SK-N-SH treated with all-trans-retinoic acid at 6 μM for 48 hours (cell line): ENCODE measurements around the gene FHIT.

Experiments
- ATAC-seq: fragments of 200-7000 bp; cut with Tn5 transposase; 3 replicates; pipeline ENCODE4 v1.9.1; 2020; ENCODE audit warnings: mild to moderate bottlenecking, moderate library complexity
- ARNTL ChIP-seq: fragments of 450-650 bp; formaldehyde crosslinking; IDR thresholded peaks from 2 replicates; pipeline ENCODE4 v1.5.0; 2020; ENCODE audit warnings: low read depth, mild to moderate bottlenecking, moderate library complexity, borderline replicate concordance
- BACH2 ChIP-seq: fragments of 250-450 bp; sonication (Bioruptor Pico); IDR thresholded peaks from 2 replicates; pipeline ENCODE4 v1.9.0; 2021; ENCODE audit warnings: mild to moderate bottlenecking, borderline replicate concordance
- CSDC2 ChIP-seq: fragments of 250-450 bp; sonication (Bioruptor Pico); IDR thresholded peaks from 2 replicates; pipeline ENCODE4 v1.5.0; 2020; ENCODE audit warnings: mild to moderate bottlenecking, moderate library complexity
- ESRRG ChIP-seq: fragments of 250-450 bp; sonication (Bioruptor Pico); IDR thresholded peaks from 2 replicates; pipeline ENCODE4 v1.6.1; 2021; ENCODE audit warnings: mild to moderate bottlenecking
- GLIS3 ChIP-seq: fragments of 250-450 bp; sonication (Bioruptor Pico); IDR thresholded peaks from 2 replicates; pipeline ENCODE4 v1.5.0; 2020; ENCODE audit warnings: mild to moderate bottlenecking, moderate library complexity
- ISL1 ChIP-seq: fragments of 250-450 bp; sonication (Bioruptor Pico); IDR thresholded peaks from 2 replicates; pipeline ENCODE4 v2.1.2; 2022; ENCODE audit warnings: mild to moderate bottlenecking, moderate library complexity
- OSR1 ChIP-seq: fragments of 250-450 bp; sonication (Bioruptor Pico); IDR thresholded peaks from 2 replicates; pipeline ENCODE4 v1.8.0; 2022; ENCODE audit warnings: moderate library complexity, mild to moderate bottlenecking, inconsistent platforms
- PPARA ChIP-seq: fragments of 250-450 bp; sonication (Bioruptor Pico); IDR thresholded peaks from 2 replicates; pipeline ENCODE4 v1.5.0; 2020; ENCODE audit warnings: mild to moderate bottlenecking, borderline replicate concordance
- RARB ChIP-seq: fragments of 250-450 bp; sonication (Bioruptor Pico); IDR thresholded peaks from 2 replicates; pipeline ENCODE4 v1.8.0; 2021; ENCODE audit warnings: mild to moderate bottlenecking, moderate library complexity
- SNAI2 ChIP-seq: fragments of 250-450 bp; sonication (Bioruptor Pico); IDR thresholded peaks from 2 replicates; pipeline ENCODE4 v1.5.0; 2020; ENCODE audit warnings: mild to moderate bottlenecking, moderate library complexity
- TCF4 ChIP-seq: fragments of 250-450 bp; sonication (Bioruptor Pico); IDR thresholded peaks from 2 replicates; pipeline ENCODE4 v1.8.0; 2021; ENCODE audit warnings: mild to moderate bottlenecking, moderate library complexity, borderline replicate concordance
- TOX ChIP-seq: fragments of 250-450 bp; sonication (Bioruptor Pico); IDR thresholded peaks from 2 replicates; pipeline ENCODE4 v1.8.0; 2021; ENCODE audit warnings: mild to moderate bottlenecking, moderate library complexity, borderline replicate concordance
- ZC3H10 ChIP-seq: fragments of 250-450 bp; sonication (Bioruptor Pico); IDR thresholded peaks from 2 replicates; pipeline ENCODE4 v1.5.1; 2021; ENCODE audit warnings: mild to moderate bottlenecking, moderate library complexity
- ZFP3 ChIP-seq: fragments of 250-450 bp; sonication (Bioruptor Pico); IDR thresholded peaks from 2 replicates; pipeline ENCODE4 v1.5.0; 2020; ENCODE audit warnings: mild to moderate bottlenecking, moderate library complexity
- ZFP30 ChIP-seq: fragments of 450-650 bp; formaldehyde crosslinking; IDR thresholded peaks from 2 replicates; pipeline ENCODE4 v1.5.0; 2022; ENCODE audit warnings: mild to moderate bottlenecking, moderate library complexity
- ZNF565 ChIP-seq: fragments of 450-650 bp; formaldehyde crosslinking; conservative IDR thresholded peaks from 2 replicates; pipeline ENCODE4 v1.5.0; 2020; ENCODE audit warnings: low read depth, mild to moderate bottlenecking, moderate library complexity
- ZNF70 ChIP-seq: fragments of 450-650 bp; formaldehyde crosslinking; IDR thresholded peaks from 2 replicates; pipeline ENCODE4 v1.5.0; 2020; ENCODE audit warnings: mild to moderate bottlenecking, moderate library complexity
- ZNF8 ChIP-seq: fragments of 450-650 bp; formaldehyde crosslinking; IDR thresholded peaks from 2 replicates; pipeline ENCODE4 v1.5.0; 2020; ENCODE audit warnings: mild to moderate bottlenecking, moderate library complexity
- TF ChIP-seq, protein P1 (sequence below): fragments of 250-450 bp; sonication (Bioruptor Pico); IDR thresholded peaks from 2 replicates; pipeline ENCODE4 v1.8.0; 2021; ENCODE audit warnings: low read depth, mild to moderate bottlenecking, moderate library complexity, borderline replicate concordance
- TF ChIP-seq, protein P2 (sequence below): fragments of 250-450 bp; sonication (Bioruptor Pico); IDR thresholded peaks from 2 replicates; pipeline ENCODE4 v1.8.0; 2020; ENCODE audit warnings: mild to moderate bottlenecking, moderate library complexity, borderline replicate concordance
- TF ChIP-seq, protein P3 (sequence below): fragments of 250-450 bp; sonication (Bioruptor Pico); IDR thresholded peaks from 2 replicates; pipeline ENCODE4 v1.5.1; 2021; ENCODE audit warnings: mild to moderate bottlenecking, moderate library complexity
- TF ChIP-seq, protein P4 (sequence below): fragments of 250-450 bp; sonication (Bioruptor Pico); IDR thresholded peaks from 2 replicates; pipeline ENCODE4 v1.5.1; 2020; ENCODE audit warnings: low read depth, mild to moderate bottlenecking, moderate library complexity
- TF ChIP-seq, protein P5 (sequence below): fragments of 250-450 bp; sonication (Bioruptor Pico); IDR thresholded peaks from 2 replicates; pipeline ENCODE4 v1.5.0; 2020; ENCODE audit warnings: mild to moderate bottlenecking, moderate library complexity

FHIT gene

DNA sequence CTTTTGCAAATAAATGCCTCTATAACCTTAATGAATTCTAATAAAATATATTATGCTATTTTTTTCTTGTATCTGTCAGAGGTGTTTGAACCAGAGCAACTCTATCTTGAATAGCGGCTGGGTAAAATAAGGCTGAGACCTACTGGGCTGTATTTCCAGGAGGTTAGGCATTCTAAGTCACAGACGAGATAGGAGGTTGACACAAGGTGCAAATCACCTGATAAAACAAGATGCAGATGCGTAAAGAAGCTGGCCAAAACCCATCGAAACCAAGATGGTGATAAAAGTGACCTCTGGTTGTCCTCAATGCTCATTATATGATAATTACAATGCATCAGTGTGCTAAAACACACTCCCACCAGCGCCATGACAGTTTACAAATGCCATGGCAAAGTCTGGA, 990.7 kb downstream of the FHIT start (continued):
- TF ChIP-seq, protein P1, sequence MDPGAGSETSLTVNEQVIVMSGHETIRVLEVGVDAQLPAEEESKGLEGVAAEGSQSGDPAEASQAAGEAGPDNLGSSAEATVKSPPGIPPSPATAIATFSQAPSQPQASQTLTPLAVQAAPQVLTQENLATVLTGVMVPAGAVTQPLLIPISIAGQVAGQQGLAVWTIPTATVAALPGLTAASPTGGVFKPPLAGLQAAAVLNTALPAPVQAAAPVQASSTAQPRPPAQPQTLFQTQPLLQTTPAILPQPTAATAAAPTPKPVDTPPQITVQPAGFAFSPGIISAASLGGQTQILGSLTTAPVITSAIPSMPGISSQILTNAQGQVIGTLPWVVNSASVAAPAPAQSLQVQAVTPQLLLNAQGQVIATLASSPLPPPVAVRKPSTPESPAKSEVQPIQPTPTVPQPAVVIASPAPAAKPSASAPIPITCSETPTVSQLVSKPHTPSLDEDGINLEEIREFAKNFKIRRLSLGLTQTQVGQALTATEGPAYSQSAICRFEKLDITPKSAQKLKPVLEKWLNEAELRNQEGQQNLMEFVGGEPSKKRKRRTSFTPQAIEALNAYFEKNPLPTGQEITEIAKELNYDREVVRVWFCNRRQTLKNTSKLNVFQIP (CRISPR knock-in tag), result no peak
- no peak for TF ChIP-seq OSR1 (CRISPR knock-in tag)
- TF ChIP-seq, all 23 proteins: peak for 0

DNA sequence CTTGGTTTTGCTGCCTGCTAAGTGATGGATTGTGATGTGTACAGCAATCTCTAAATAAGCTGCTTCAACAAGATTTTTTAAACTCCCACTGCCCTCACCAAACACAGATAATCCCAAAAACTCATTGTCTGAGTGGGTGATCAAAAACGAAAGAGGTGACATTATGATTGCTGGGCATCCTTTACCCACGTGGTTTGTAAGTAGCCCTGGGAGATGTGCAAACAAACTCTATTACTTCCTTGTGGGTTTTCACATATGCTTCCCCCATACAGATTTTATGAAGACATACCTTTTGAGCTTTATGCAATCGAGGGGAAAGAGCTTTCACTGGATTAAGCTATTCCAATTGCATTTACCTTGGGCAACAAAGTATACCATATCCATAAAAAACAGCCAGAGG, 1000.4 kb downstream of the FHIT start:
- TF ChIP-seq ZFP30 (CRISPR knock-in tag) (no peak), CSDC2 (CRISPR knock-in tag) (no peak), GLIS3 (no peak), RARB (no peak), TOX (CRISPR knock-in tag) (no peak), ZNF70 (no peak), ARNTL (CRISPR knock-in tag) (no peak), ZFP3 (no peak), SNAI2 (CRISPR knock-in tag) (no peak), ZC3H10 (CRISPR knock-in tag) (no peak), BACH2 (no peak), ZNF565 (CRISPR knock-in tag) (no peak)
- TF ChIP-seq, protein P2, sequence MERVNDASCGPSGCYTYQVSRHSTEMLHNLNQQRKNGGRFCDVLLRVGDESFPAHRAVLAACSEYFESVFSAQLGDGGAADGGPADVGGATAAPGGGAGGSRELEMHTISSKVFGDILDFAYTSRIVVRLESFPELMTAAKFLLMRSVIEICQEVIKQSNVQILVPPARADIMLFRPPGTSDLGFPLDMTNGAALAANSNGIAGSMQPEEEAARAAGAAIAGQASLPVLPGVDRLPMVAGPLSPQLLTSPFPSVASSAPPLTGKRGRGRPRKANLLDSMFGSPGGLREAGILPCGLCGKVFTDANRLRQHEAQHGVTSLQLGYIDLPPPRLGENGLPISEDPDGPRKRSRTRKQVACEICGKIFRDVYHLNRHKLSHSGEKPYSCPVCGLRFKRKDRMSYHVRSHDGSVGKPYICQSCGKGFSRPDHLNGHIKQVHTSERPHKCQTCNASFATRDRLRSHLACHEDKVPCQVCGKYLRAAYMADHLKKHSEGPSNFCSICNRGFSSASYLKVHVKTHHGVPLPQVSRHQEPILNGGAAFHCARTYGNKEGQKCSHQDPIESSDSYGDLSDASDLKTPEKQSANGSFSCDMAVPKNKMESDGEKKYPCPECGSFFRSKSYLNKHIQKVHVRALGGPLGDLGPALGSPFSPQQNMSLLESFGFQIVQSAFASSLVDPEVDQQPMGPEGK, result no peak
- TF ChIP-seq, protein P3, sequence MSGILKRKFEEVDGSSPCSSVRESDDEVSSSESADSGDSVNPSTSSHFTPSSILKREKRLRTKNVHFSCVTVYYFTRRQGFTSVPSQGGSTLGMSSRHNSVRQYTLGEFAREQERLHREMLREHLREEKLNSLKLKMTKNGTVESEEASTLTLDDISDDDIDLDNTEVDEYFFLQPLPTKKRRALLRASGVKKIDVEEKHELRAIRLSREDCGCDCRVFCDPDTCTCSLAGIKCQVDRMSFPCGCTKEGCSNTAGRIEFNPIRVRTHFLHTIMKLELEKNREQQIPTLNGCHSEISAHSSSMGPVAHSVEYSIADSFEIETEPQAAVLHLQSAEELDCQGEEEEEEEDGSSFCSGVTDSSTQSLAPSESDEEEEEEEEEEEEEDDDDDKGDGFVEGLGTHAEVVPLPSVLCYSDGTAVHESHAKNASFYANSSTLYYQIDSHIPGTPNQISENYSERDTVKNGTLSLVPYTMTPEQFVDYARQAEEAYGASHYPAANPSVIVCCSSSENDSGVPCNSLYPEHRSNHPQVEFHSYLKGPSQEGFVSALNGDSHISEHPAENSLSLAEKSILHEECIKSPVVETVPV (CRISPR knock-in tag), result no peak
- TF ChIP-seq, all 23 proteins: peak for 0
- no peak for ATAC-seq

DNA sequence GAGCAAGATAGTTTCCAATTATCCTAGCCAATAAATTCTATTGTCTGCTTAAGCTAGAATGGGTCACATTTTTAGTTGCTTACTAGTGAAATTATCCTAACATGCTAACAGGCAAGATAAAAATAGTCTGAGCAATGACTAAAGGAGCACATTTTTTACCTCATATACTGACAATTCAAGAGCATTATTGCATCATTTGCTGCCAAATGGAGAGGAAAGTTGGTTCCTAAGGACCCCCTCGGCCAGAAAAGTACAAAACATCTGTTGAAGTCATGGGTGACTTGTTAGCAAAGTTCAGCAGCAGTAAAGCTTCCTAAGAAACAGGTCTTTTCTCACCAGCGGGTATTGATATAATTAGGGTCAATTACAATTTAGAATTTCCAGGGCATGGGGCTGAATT, 1001.0 kb downstream of the FHIT start:
- ATAC-seq, result no peak
- TF ChIP-seq ISL1 (CRISPR knock-in tag), result no peak
- TF ChIP-seq ZNF8 (CRISPR knock-in tag), result no peak
- no peak for TF ChIP-seq ZNF565 (CRISPR knock-in tag)
- TF ChIP-seq TOX (CRISPR knock-in tag), result no peak
- TF ChIP-seq ZFP3, result no peak
- no peak for TF ChIP-seq TCF4 (CRISPR knock-in tag)
- TF ChIP-seq PPARA, result no peak
- TF ChIP-seq, protein P1 (CRISPR knock-in tag), result no peak
- TF ChIP-seq ZNF70, result no peak
- TF ChIP-seq, protein P2, result no peak
- no peak for TF ChIP-seq CSDC2 (CRISPR knock-in tag)
- no peak for TF ChIP-seq OSR1 (CRISPR knock-in tag)
- TF ChIP-seq, protein P3 (CRISPR knock-in tag), result no peak
- TF ChIP-seq, protein P4, sequence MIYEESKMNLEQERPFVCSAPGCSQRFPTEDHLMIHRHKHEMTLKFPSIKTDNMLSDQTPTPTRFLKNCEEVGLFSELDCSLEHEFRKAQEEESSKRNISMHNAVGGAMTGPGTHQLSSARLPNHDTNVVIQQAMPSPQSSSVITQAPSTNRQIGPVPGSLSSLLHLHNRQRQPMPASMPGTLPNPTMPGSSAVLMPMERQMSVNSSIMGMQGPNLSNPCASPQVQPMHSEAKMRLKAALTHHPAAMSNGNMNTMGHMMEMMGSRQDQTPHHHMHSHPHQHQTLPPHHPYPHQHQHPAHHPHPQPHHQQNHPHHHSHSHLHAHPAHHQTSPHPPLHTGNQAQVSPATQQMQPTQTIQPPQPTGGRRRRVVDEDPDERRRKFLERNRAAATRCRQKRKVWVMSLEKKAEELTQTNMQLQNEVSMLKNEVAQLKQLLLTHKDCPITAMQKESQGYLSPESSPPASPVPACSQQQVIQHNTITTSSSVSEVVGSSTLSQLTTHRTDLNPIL (CRISPR knock-in tag), result no peak
- no peak for TF ChIP-seq RARB
- TF ChIP-seq, protein P5, sequence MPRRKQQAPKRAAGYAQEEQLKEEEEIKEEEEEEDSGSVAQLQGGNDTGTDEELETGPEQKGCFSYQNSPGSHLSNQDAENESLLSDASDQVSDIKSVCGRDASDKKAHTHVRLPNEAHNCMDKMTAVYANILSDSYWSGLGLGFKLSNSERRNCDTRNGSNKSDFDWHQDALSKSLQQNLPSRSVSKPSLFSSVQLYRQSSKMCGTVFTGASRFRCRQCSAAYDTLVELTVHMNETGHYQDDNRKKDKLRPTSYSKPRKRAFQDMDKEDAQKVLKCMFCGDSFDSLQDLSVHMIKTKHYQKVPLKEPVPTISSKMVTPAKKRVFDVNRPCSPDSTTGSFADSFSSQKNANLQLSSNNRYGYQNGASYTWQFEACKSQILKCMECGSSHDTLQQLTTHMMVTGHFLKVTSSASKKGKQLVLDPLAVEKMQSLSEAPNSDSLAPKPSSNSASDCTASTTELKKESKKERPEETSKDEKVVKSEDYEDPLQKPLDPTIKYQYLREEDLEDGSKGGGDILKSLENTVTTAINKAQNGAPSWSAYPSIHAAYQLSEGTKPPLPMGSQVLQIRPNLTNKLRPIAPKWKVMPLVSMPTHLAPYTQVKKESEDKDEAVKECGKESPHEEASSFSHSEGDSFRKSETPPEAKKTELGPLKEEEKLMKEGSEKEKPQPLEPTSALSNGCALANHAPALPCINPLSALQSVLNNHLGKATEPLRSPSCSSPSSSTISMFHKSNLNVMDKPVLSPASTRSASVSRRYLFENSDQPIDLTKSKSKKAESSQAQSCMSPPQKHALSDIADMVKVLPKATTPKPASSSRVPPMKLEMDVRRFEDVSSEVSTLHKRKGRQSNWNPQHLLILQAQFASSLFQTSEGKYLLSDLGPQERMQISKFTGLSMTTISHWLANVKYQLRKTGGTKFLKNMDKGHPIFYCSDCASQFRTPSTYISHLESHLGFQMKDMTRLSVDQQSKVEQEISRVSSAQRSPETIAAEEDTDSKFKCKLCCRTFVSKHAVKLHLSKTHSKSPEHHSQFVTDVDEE (CRISPR knock-in tag), result no peak
- TF ChIP-seq ESRRG (CRISPR knock-in tag), result no peak
